Esophagus (tissue), 2 donors: ENCODE measurements around the gene EGLN3. TPM values are rescaled to one million over a fixed set of nuclear protein-coding genes. Genes with fewer than 3 reads are reported as not detected.

Source experiments
- H3K27ac ChIP-seq, 2 donors: one replicate each; pipeline ENCODE4 v1.5.1; 2013; ENCODE audit warnings: low read depth in 2 of 2, mild to moderate bottlenecking in 2 of 2, inconsistent platforms in 1 of 2, low read length in 1 of 2, moderate library complexity in 1 of 2
- H3K27me3 ChIP-seq, 2 donors: one replicate each; pipeline ENCODE4 v1.6.1; 2013; ENCODE audit warnings: low read length in 2 of 2, control low read depth in 1 of 2, mild to moderate bottlenecking in 1 of 2; ENCODE audit not compliant: insufficient read depth in 2 of 2, control insufficient read depth in 1 of 2
- H3K36me3 ChIP-seq, 2 donors: one replicate each; pipeline ENCODE4 v1.6.1; 2013; ENCODE audit warnings: low read length in 1 of 2; ENCODE audit not compliant: control insufficient read depth in 2 of 2, insufficient read depth in 2 of 2
- H3K4me1 ChIP-seq, 2 donors: one replicate each; pipeline ENCODE4 v1.6.1; 2013; ENCODE audit warnings: low read length in 1 of 2; ENCODE audit not compliant: control insufficient read depth in 2 of 2, insufficient read depth in 2 of 2
- H3K4me3 ChIP-seq, 2 donors: one replicate each; pipeline ENCODE4 v1.5.1; 2013; ENCODE audit warnings: low read length in 2 of 2, mild to moderate bottlenecking in 2 of 2, low read depth in 1 of 2, moderate library complexity in 1 of 2
- H3K9me3 ChIP-seq, 2 donors: one replicate each; pipeline ENCODE4 v1.6.1; 2013; ENCODE audit warnings: mild to moderate bottlenecking in 2 of 2, low read depth in 1 of 2, low read length in 1 of 2, moderate library complexity in 1 of 2; ENCODE audit not compliant: control insufficient read depth in 2 of 2, insufficient read depth in 1 of 2
- WGBS, 2 donors: extraction: QIAGEN DNeasy Blood & Tissue Kit; methylation state at CpG; one replicate each; pipeline ENCODE4 v1.1.7; 2013; 5-methylcytosine and 5-hydroxymethylcytosine counted together
- polyA plus RNA-seq, 2 donors: library from polyadenylated mRNA; stranded (reverse); fragments of 200-250 nt; gene quantifications; one replicate each; pipeline ENCODE4 v1.2.3, GENCODE V29; 2013
- donor health status: healthy with polysubstance abuse.
- donor health status: Bipolar disorder and iron deficiency.

EGLN3 gene
- polyA plus RNA-seq, 2 donors: 18.2 to 41.1 TPM

GRCh38 chr14:33924566-33925100, 26.2 kb downstream of the EGLN3 start:
- WGBS, 2 donors: 85 to 88% methylated on average over 3 of the region's 3 CpGs

GRCh38 chr14:33922125-33922524, 28.7 kb downstream of the EGLN3 start:
- Histone ChIP-seq H3K36me3 (no peaks in the 10 kb centered on the region), H3K27ac (no peak overlapping the region), H3K4me3 (no peak overlapping the region), H3K4me1 (no peaks in the 10 kb centered on the region), H3K9me3 (no peaks in the 10 kb centered on the region), H3K27me3 (no peaks in the 10 kb centered on the region)
- WGBS, 2 donors: 70 to 72% methylated on average over 4 of the region's 4 CpGs

More at GRCh38 chr14:33924566-33925100, 26.2 kb downstream of the EGLN3 start:
- H3K36me3 ChIP-seq: no peaks in the 10 kb centered on the region
- no peaks in the 10 kb centered on the region for H3K9me3 ChIP-seq
- H3K4me3 ChIP-seq: no peak overlapping the region
- H3K4me1 ChIP-seq: no peaks in the 10 kb centered on the region
- H3K27ac ChIP-seq: no peak overlapping the region
- H3K27me3 ChIP-seq: peaks cover 0 to 2% of the 10 kb centered on the region in 2 donors

DNA sequence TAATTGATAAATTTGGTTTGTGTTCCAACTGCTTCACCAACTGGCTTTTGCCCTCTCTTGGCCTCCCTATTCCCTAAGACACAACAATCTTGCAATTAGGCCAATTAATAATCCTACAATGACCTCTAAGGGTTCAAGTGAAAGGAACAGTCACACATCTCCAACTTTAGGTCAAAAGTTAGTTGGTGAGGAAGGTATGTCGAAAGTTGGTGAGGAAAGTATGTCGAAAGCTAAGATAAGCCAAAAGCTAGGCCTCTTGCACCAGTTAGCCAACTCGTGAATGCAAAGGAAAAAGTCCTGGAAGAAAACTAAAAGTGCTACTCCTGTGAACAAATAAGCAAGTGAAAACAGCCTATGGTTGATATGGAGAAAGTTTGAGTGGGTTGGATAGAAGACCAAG, 32.6 kb downstream of the EGLN3 start:
- Histone ChIP-seq H3K36me3 (no peaks in the 10 kb centered on the region), H3K4me3 (no peak overlapping the region), H3K4me1 (no peaks in the 10 kb centered on the region), H3K27me3 (no peaks in the 10 kb centered on the region), H3K9me3 (no peaks in the 10 kb centered on the region), H3K27ac (no peak overlapping the region)
- WGBS, 2 donors: 91% methylated on average over 3 of the region's 3 CpGs

GRCh38 chr14:33917661-33918060, 33.2 kb downstream of the EGLN3 start:
- Histone ChIP-seq H3K36me3 (no peaks in the 10 kb centered on the region), H3K4me3 (no peak overlapping the region), H3K27ac (no peak overlapping the region), H3K27me3 (no peaks in the 10 kb centered on the region), H3K4me1 (no peaks in the 10 kb centered on the region), H3K9me3 (no peaks in the 10 kb centered on the region)
- WGBS, 2 donors: 75 to 81% methylated on average over 1 of the region's 1 CpG

GRCh38 chr14:33916663-33917565, 34.0 kb downstream of the EGLN3 start:
- Histone ChIP-seq H3K9me3 (no peaks in the 10 kb centered on the region), H3K36me3 (no peaks in the 10 kb centered on the region), H3K27me3 (no peaks in the 10 kb centered on the region), H3K4me1 (no peaks in the 10 kb centered on the region), H3K27ac (no peak overlapping the region), H3K4me3 (no peak overlapping the region)
- WGBS, 2 donors: 38 to 39% methylated on average over 5 of the region's 5 CpGs

- H3K27me3 ChIP-seq: no peaks in the 10 kb centered on the region
- no peaks in the 10 kb centered on the region for H3K4me1 ChIP-seq
- no peak overlapping the region for H3K4me3 ChIP-seq
- no peaks in the 10 kb centered on the region for H3K9me3 ChIP-seq
- WGBS, 2 donors: 86 to 90% methylated on average over 7 of the region's 7 CpGs
- no peaks in the 10 kb centered on the region for H3K36me3 ChIP-seq
- H3K27ac ChIP-seq: no peak overlapping the region
Measured at GRCh38 chr14:33915682-33916081, 35.2 kb downstream of the EGLN3 start.

- 63 to 82% methylated on average over 5 of the region's 5 CpGs for WGBS, 2 donors
Measured at GRCh38 chr14:33914676-33915516, 36.0 kb downstream of the EGLN3 start.

GRCh38 chr14:33911046-33911445, 39.8 kb downstream of the EGLN3 start:
- H3K4me1 ChIP-seq: no peaks in the 10 kb centered on the region
- no peaks in the 10 kb centered on the region for H3K27me3 ChIP-seq
- H3K9me3 ChIP-seq: no peaks in the 10 kb centered on the region
- H3K27ac ChIP-seq: no peak overlapping the region
- no peaks in the 10 kb centered on the region for H3K36me3 ChIP-seq
- H3K4me3 ChIP-seq: no peak overlapping the region
- 82 to 89% methylated on average over 6 of the region's 6 CpGs for WGBS, 2 donors

More at GRCh38 chr14:33914676-33915516, 36.0 kb downstream of the EGLN3 start:
- H3K27me3 ChIP-seq: no peaks in the 10 kb centered on the region
- no peaks in the 10 kb centered on the region for H3K36me3 ChIP-seq
- no peak overlapping the region for H3K4me3 ChIP-seq
- no peaks in the 10 kb centered on the region for H3K4me1 ChIP-seq
- H3K9me3 ChIP-seq: no peaks in the 10 kb centered on the region
- H3K27ac ChIP-seq: no peak overlapping the region

DNA sequence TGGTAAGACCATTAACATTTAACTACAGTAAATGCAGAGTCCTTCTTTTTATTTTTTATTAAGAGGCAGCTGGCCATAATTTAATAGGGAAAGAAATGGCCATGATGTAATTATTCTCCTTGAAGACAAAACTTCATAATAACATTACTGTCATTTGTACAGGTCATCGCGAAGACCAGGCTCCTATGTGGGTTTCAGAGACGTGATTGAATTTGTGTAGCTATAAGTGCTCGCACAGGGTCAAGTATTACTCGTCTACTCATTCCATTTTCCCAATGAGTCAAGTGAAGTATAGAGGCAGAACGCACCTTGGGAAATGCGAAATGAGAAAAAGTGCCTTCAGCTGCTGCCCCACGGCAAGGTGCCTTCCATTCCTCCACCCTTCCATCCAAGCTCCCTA, 40.4 kb downstream of the EGLN3 start:
- Histone ChIP-seq H3K9me3 (no peaks in the 10 kb centered on the region), H3K27me3 (no peaks in the 10 kb centered on the region), H3K36me3 (no peaks in the 10 kb centered on the region), H3K4me1 (no peaks in the 10 kb centered on the region), H3K27ac (no peak overlapping the region), H3K4me3 (no peak overlapping the region)
- WGBS, 2 donors: 96% methylated on average over 8 of the region's 8 CpGs
